PC-9 (cell line): ENCODE results near the gene DPP10. TPM values are rescaled to one million over a fixed set of nuclear protein-coding genes. Genes with fewer than 3 reads are reported as not detected.

Source experiments
- BruUV-seq: library from RNA; stranded (reverse); fragments of 400-500 nt; replicated peaks from 2 replicates; lab custom pipeline; 2021; lab: Mats Ljungman, UMichigan
- CTCF ChIA-PET: fragments of 300-600 bp; sonication (Branson Sonifier 250); formaldehyde crosslinking; loops from one replicate; lab custom pipeline; 2022; ENCODE audit warnings: antibody characterized with exemption; lab: Charles Lee
- POLR2A ChIA-PET: fragments of 300-600 bp; sonication (Branson Sonifier 250); formaldehyde crosslinking; loops from one replicate; lab custom pipeline; 2022; ENCODE audit warnings: antibody characterized with exemption; ENCODE audit not compliant: unreplicated experiment; lab: Charles Lee
- DNase-seq, 2 experiments: peaks; one replicate each; pipeline versions ENCODE4 v3.0.0 to v3.0.0-alpha.2; 2015 to 2022; ENCODE audit warnings: mixed read lengths in 1 of 2
- H2AFZ ChIP-seq: fragments of 200-600 bp; sonication (generic); 2 replicates; pipeline ENCODE4 v1.8.1; 2017; ENCODE audit warnings: antibody characterized with exemption
- H3F3A ChIP-seq: fragments of 200-600 bp; sonication (generic); 2 replicates; pipeline ENCODE4 v1.8.1; 2017; ENCODE audit warnings: antibody characterized with exemption, mild to moderate bottlenecking, low read depth; ENCODE audit not compliant: insufficient read depth
- H3K27ac ChIP-seq: fragments of 200-600 bp; sonication (generic); 2 replicates; pipeline ENCODE4 v1.6.1; 2016; ENCODE audit warnings: mixed run types
- H3K27me3 ChIP-seq: fragments of 200-600 bp; sonication (generic); 2 replicates; pipeline ENCODE4 v1.6.1; 2016; ENCODE audit warnings: low read depth, mixed run types; ENCODE audit not compliant: insufficient read depth
- H3K36me3 ChIP-seq: fragments of 200-600 bp; sonication (generic); 2 replicates; pipeline ENCODE4 v1.6.1; 2016; ENCODE audit warnings: low read depth, mixed run types
- H3K4me1 ChIP-seq: fragments of 200-600 bp; sonication (generic); replicated peaks from 2 replicates; pipeline ENCODE4 v1.6.1; 2016; ENCODE audit warnings: mixed run types; ENCODE audit not compliant: insufficient read depth
- H3K4me2 ChIP-seq: fragments of 200-600 bp; sonication (generic); 2 replicates; pipeline ENCODE4 v1.6.1; 2017; ENCODE audit warnings: mixed run types
- H3K4me3 ChIP-seq: fragments of 200-600 bp; sonication (generic); 2 replicates; pipeline ENCODE4 v1.6.1; 2016; ENCODE audit warnings: mixed run types
- H3K79me2 ChIP-seq: fragments of 200-600 bp; sonication (generic); 2 replicates; pipeline ENCODE4 v1.6.1; 2017; ENCODE audit warnings: low read depth, mixed run types
- H3K9me2 ChIP-seq: fragments of 200-600 bp; sonication (generic); 2 replicates; pipeline ENCODE4 v1.8.1; 2017; ENCODE audit warnings: mild to moderate bottlenecking; ENCODE audit not compliant: insufficient read depth
- H3K9me3 ChIP-seq: fragments of 200-600 bp; sonication (generic); 2 replicates; pipeline ENCODE4 v1.8.1; 2016; ENCODE audit warnings: low read depth; ENCODE audit not compliant: insufficient read depth
- H4K20me1 ChIP-seq: fragments of 200-600 bp; sonication (generic); 2 replicates; pipeline ENCODE4 v1.8.1; 2017; ENCODE audit not compliant: insufficient read depth
- EZH2 ChIP-seq: fragments of 200-600 bp; sonication (generic); IDR thresholded peaks from 2 replicates; pipeline ENCODE4 v1.8.0; 2017; ENCODE audit warnings: antibody characterized with exemption, low read depth
- intact Hi-C: fragments of 100-400 bp; cut with micrococcal nuclease; formaldehyde crosslinking; loops from one replicate; pipeline ENCODE4 v1.10.0; 2022; ENCODE audit not compliant: unreplicated experiment
- total RNA-seq: library from RNA; stranded (reverse); gene quantifications from 2 replicates; pipeline ENCODE4 v1.2.3, GENCODE V29; 2021
- TF ChIP-seq, protein P1 (sequence below): fragments of 200-600 bp; sonication (generic); conservative IDR thresholded peaks from 2 replicates; pipeline ENCODE4 v1.6.1; 2017; ENCODE audit warnings: mixed run types, antibody characterized with exemption, mild to moderate bottlenecking, moderate library complexity

The DPP10 gene
- total RNA-seq, 1 experiment from 2014 or later: not detected

DNA sequence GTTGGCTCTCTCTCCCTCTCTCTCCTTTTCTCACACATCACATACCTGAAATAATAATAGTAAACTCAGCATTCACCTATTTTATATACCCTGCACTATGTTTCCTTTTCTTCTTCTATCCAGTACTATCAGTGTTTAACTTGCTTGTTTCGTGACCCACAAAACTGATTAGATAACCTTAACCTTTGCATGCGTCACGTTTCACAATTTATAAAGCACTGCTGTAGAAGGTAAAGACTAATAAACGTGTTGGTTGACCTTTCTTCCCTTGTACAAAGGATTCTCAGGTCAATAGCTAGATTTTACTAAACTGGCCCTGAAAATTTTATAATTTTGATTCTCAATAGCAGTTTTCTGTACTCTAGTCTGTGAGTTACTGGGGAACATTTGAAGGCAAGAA, 791.7 kb downstream of the DPP10 start:
- Histone ChIP-seq H3K4me1 (no peaks in the 10 kb centered on the region), H3K9me2 (no peaks in the 10 kb centered on the region), H3K9me3 (no peaks in the 10 kb centered on the region), H3F3A (no peaks in the 10 kb centered on the region), H2AFZ (no peak overlapping the region), H3K79me2 (no peaks in the 10 kb centered on the region), H3K36me3 (no peaks in the 10 kb centered on the region), H4K20me1 (no peaks in the 10 kb centered on the region), H3K27me3 (no peaks in the 10 kb centered on the region), H3K4me2 (no peak overlapping the region), H3K27ac (no peak overlapping the region), H3K4me3 (no peak overlapping the region)
- intact Hi-C loops: no loop called here
- DNase-seq: no peak
- TF ChIP-seq EZH2: no peak
- TF ChIP-seq, protein P1, sequence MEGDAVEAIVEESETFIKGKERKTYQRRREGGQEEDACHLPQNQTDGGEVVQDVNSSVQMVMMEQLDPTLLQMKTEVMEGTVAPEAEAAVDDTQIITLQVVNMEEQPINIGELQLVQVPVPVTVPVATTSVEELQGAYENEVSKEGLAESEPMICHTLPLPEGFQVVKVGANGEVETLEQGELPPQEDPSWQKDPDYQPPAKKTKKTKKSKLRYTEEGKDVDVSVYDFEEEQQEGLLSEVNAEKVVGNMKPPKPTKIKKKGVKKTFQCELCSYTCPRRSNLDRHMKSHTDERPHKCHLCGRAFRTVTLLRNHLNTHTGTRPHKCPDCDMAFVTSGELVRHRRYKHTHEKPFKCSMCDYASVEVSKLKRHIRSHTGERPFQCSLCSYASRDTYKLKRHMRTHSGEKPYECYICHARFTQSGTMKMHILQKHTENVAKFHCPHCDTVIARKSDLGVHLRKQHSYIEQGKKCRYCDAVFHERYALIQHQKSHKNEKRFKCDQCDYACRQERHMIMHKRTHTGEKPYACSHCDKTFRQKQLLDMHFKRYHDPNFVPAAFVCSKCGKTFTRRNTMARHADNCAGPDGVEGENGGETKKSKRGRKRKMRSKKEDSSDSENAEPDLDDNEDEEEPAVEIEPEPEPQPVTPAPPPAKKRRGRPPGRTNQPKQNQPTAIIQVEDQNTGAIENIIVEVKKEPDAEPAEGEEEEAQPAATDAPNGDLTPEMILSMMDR: no peak
- no TSS peak for BruUV-seq
- CTCF ChIA-PET: no interaction called here
- POLR2A ChIA-PET: no interaction called here

DNA sequence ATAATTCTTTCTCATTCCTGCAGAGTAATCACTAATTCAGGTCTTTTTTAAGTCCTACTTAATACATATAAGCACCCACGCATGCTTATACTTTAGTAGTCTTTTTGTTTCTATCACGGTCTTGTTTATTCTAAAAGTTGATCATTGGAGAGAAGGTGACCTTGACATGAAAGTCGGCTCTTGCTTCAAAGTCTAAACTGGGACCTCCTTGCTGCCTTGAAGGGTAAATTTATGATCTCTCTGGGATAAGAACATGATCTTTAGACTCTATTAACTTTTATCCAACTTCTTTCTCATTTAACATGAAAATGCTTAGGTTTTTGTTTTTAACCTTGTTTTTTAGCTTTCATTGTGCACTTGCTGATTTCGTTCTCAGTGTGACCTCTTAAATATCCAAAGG, 792.3 kb downstream of the DPP10 start:
- no peak overlapping the region for H3K4me2 ChIP-seq
- no peak overlapping the region for H2AFZ ChIP-seq
- CTCF ChIA-PET: no interaction called here
- no peak overlapping the region for H3K27ac ChIP-seq
- H3K4me3 ChIP-seq: no peak overlapping the region
- H3K4me1 ChIP-seq: no peaks in the 10 kb centered on the region
- H3K27me3 ChIP-seq: no peaks in the 10 kb centered on the region
- TF ChIP-seq, protein P1: no peak
- TF ChIP-seq EZH2: no peak
- no peak for DNase-seq
- no peaks in the 10 kb centered on the region for H3F3A ChIP-seq
- H4K20me1 ChIP-seq: no peaks in the 10 kb centered on the region
- no peaks in the 10 kb centered on the region for H3K36me3 ChIP-seq
- no peaks in the 10 kb centered on the region for H3K9me2 ChIP-seq
- H3K79me2 ChIP-seq: no peaks in the 10 kb centered on the region
- no TSS peak for BruUV-seq
- intact Hi-C loops: no loop called here
- no peaks in the 10 kb centered on the region for H3K9me3 ChIP-seq
- POLR2A ChIA-PET: no interaction called here

DNA sequence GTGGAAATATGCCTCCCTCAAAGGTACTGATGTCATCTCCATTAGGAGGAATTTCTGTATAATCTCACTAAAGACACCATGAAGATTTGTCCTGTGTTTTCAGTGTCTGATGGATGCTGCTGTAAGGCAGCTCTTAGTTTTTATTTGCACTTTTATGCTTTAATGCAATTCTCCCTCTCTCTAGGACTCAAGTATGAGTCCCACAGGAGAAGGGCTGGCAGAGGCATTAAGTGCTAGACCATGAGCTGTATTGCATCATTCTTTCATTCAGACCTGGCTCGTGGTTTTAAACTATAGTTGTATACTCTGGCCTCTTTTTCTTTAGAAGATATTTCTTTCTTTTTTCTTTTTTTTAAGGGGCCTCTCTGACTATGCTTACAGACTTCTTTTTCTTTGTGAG, 805.6 kb downstream of the DPP10 start:
- Histone ChIP-seq H3F3A (no peaks in the 10 kb centered on the region), H3K9me2 (no peaks in the 10 kb centered on the region; the same call in 1 of the 2 replicates), H3K36me3 (no peaks in the 10 kb centered on the region), H3K4me3 (no peak overlapping the region), H2AFZ (no peak overlapping the region), H3K4me1 (no peaks in the 10 kb centered on the region), H3K27ac (no peak overlapping the region), H3K27me3 (no peaks in the 10 kb centered on the region), H3K9me3 (no peaks in the 10 kb centered on the region), H3K79me2 (no peaks in the 10 kb centered on the region), H4K20me1 (no peaks in the 10 kb centered on the region), H3K4me2 (no peak overlapping the region)
- BruUV-seq: no TSS peak
- ChIA-PET POLR2A (no interaction called here), CTCF (no interaction called here)
- DNase-seq: no peak
- intact Hi-C loops: no loop called here
- TF ChIP-seq, protein P1: no peak
- TF ChIP-seq EZH2: no peak
